Vagina (tissue), 2 donors: ENCODE results near the gene RUVBL1.

ENCODE experiments used
- POLR2A ChIP-seq, 2 donors: fragments of 450-650 bp; IDR thresholded peaks; one replicate each; pipeline ENCODE4 v1.6.1; 2017; ENCODE audit warnings: antibody characterized with exemption in 2 of 2, mild to moderate bottlenecking in 2 of 2, moderate library complexity in 2 of 2
- TF ChIP-seq, protein P1 (sequence below), 3 experiments: fragments of 450-650 bp in 2 of 3; fragments of 200-600 bp in 1 of 3; sonication (generic) in 1 of 3; IDR thresholded peaks; one replicate each; pipeline ENCODE4 v1.5.1; 2017 to 2019; ENCODE audit warnings: antibody characterized with exemption in 3 of 3, mild to moderate bottlenecking in 2 of 3, moderate library complexity in 2 of 3

GRCh38 chr3:128166971-128167453, 43.4 kb upstream of the RUVBL1 start:
- TF ChIP-seq, protein P1, sequence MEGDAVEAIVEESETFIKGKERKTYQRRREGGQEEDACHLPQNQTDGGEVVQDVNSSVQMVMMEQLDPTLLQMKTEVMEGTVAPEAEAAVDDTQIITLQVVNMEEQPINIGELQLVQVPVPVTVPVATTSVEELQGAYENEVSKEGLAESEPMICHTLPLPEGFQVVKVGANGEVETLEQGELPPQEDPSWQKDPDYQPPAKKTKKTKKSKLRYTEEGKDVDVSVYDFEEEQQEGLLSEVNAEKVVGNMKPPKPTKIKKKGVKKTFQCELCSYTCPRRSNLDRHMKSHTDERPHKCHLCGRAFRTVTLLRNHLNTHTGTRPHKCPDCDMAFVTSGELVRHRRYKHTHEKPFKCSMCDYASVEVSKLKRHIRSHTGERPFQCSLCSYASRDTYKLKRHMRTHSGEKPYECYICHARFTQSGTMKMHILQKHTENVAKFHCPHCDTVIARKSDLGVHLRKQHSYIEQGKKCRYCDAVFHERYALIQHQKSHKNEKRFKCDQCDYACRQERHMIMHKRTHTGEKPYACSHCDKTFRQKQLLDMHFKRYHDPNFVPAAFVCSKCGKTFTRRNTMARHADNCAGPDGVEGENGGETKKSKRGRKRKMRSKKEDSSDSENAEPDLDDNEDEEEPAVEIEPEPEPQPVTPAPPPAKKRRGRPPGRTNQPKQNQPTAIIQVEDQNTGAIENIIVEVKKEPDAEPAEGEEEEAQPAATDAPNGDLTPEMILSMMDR (IDR thresholded peaks at IDR 0.05) = no peak
- no peak for TF ChIP-seq POLR2A (IDR thresholded peaks at IDR 0.05)
